Measurements from ENCODE around the gene GIPC3. TPM values are rescaled to one million over a fixed set of nuclear protein-coding genes. Genes with fewer than 3 reads are reported as not detected.

The GIPC3 gene
- total and polyA plus RNA-seq, 2 of the 8 experiments (the other 6 are each of a cell fraction or from before 2014, with no cell fraction given): 1.0 to 1.2 TPM

GRCh38 chr19:3638208-3639193 lies 53.2 kb downstream of the GIPC3 start:
- no peak overlapping the region for H2BK20ac ChIP-seq (ENCODE audit: low read length)
- H2BK120ac ChIP-seq (replicated peaks; ENCODE audit: low read depth, low read length): no peak overlapping the region
- no peaks in the 10 kb centered on the region for H3K9me3 ChIP-seq (ENCODE audit: insufficient read depth in 2 of 2, low read depth in 1 of 2, low read length in 1 of 2)
- H3K4ac ChIP-seq (replicated peaks; ENCODE audit: insufficient read length, low read depth, low read length): no peak overlapping the region
- H4K91ac ChIP-seq (replicated peaks; ENCODE audit: insufficient read length, low read length): no peak overlapping the region
- no peak overlapping the region for H3K23ac ChIP-seq (ENCODE audit: insufficient read length)
- no peaks in the 10 kb centered on the region for H4K20me1 ChIP-seq (replicated peaks in 1 of 2; ENCODE audit: control insufficient read depth in 1 of 2, insufficient read depth in 2 of 2, low read length in 2 of 2)
- H3K23me2 ChIP-seq (ENCODE audit: low read depth, low read length): no peaks in the 10 kb centered on the region
- no peak overlapping the region for H3K56ac ChIP-seq (replicated peaks; ENCODE audit: insufficient read length, low read depth, low read length)
- no peak for FAIRE-seq
- H3K4me2 ChIP-seq (ENCODE audit: insufficient read depth in 1 of 2, low read depth in 2 of 2, low read length in 2 of 2): no peak overlapping the region
- no peak for DNase-seq (ENCODE audit: low read depth in 1 of 2, low spot score in 2 of 2)
- H4K5ac ChIP-seq (ENCODE audit: insufficient read length, low read depth, low read length): no peak overlapping the region
- no peak overlapping the region for H2AK5ac ChIP-seq (ENCODE audit: low read depth, low read length)
- H3K27me3 ChIP-seq (replicated peaks in 1 of 4; ENCODE audit: control insufficient read depth in 3 of 4, extremely low read depth in 1 of 4, insufficient read depth in 3 of 4, low read length in 3 of 4): no peaks in the 10 kb centered on the region
- H3K9ac ChIP-seq (replicated peaks in 1 of 4; ENCODE audit: extremely low read depth in 1 of 4, low read depth in 3 of 4, low read length in 3 of 4): no peak overlapping the region
- H3K79me2 ChIP-seq (ENCODE audit: control insufficient read depth in 1 of 2, insufficient read depth in 2 of 2, low read length in 2 of 2): no peaks in the 10 kb centered on the region
- H3K27ac ChIP-seq (ENCODE audit: low read depth, low read length): no peak overlapping the region
- CTCF ChIA-PET (ENCODE audit: partially characterized antibody): no interaction called here
- H3K4me3 ChIP-seq (ENCODE audit: extremely low read depth in 1 of 4, insufficient read depth in 2 of 4, low read depth in 3 of 4, low read length in 4 of 4): no peak overlapping the region
- H3K79me1 ChIP-seq (ENCODE audit: low read depth, low read length): no peaks in the 10 kb centered on the region
- POLR2A ChIA-PET (ENCODE audit: partially characterized antibody): interaction anchor here (0.7 kb wide), 1 partner anchor 13 kb away, joined by 4 read pairs; no protein-coding TSS in a partner anchor
- no peak overlapping the region for H2BK5ac ChIP-seq (ENCODE audit: low read depth, low read length)
- peaks cover 0 to 18% (median 5%) of the 10 kb centered on the region in 4 experiments; a peak in 4 of 8 replicates for H3K36me3 ChIP-seq (ENCODE audit: control insufficient read depth in 2 of 4, insufficient read depth in 4 of 4, low read length in 3 of 4)
- no peak overlapping the region for H2AFZ ChIP-seq (ENCODE audit: low read length)
- H2BK15ac ChIP-seq (ENCODE audit: low read length): no peak overlapping the region
- H3K4me1 ChIP-seq (replicated peaks in 1 of 4; ENCODE audit: control insufficient read depth in 3 of 4, insufficient read depth in 4 of 4, low read length in 3 of 4): no peaks in the 10 kb centered on the region
- H3K14ac ChIP-seq (ENCODE audit: insufficient read length): no peak overlapping the region
- no peak overlapping the region for H2BK12ac ChIP-seq (ENCODE audit: low read depth, low read length)
- WGBS, 2 experiments (ENCODE audit: extremely low coverage in 1 of 2, insufficient coverage in 1 of 2, insufficient read length in 1 of 2, insufficient replicate concordance in 2 of 2, low coverage in 1 of 2, low lambda C conversion rate in 2 of 2, missing lambda C conversion rate in 1 of 2): 95% methylated on average over 51 of the region's 55 CpGs; no CpG with 5 or more reads in 1 of the 2 experiments
- H3K18ac ChIP-seq (ENCODE audit: extremely low read depth, low read length): no peak overlapping the region
- no peak overlapping the region for H4K8ac ChIP-seq (ENCODE audit: extremely low read depth, insufficient read depth, low read length)
- TF ChIP-seq JUND (IDR thresholded peaks at IDR 0.05; ENCODE audit: low read length) (no peak), TCF12 (IDR thresholded peaks at IDR 0.05; ENCODE audit: low read depth, low read length) (no peak), POU5F1 (IDR thresholded peaks at IDR 0.05; ENCODE audit: low read depth, low read length) (no peak), CHD1 (IDR thresholded peaks at IDR 0.05; ENCODE audit: low read depth, low read length) (no peak), CEBPB (IDR thresholded peaks at IDR 0.05; ENCODE audit: low read depth, low read length) (no peak), GTF2F1 (IDR thresholded peaks at IDR 0.05; ENCODE audit: borderline replicate concordance, low read depth, low read length) (no peak), SAP30 (IDR thresholded peaks at IDR 0.05; ENCODE audit: insufficient read depth, insufficient replicate concordance, low read length) (no peak), RBBP5 (IDR thresholded peaks at IDR 0.05; ENCODE audit: borderline replicate concordance, low read depth, low read length) (no peak), HDAC6 (IDR thresholded peaks at IDR 0.05; ENCODE audit: low read depth, low read length) (no peak), ASH2L (IDR thresholded peaks at IDR 0.05; ENCODE audit: low read length) (no peak), PHF8 (conservative IDR thresholded peaks at IDR 0.05; ENCODE audit: low read depth, low read length) (no peak)
